Neural cell (in vitro differentiated cells): Measurements from ENCODE around the gene G2E3.

Source experiments
- POLR2AphosphoS5 ChIP-seq: IDR thresholded peaks from 2 replicates; pipeline ENCODE4 v1.6.1; 2012
- TAF1 ChIP-seq: IDR thresholded peaks from 2 replicates; pipeline ENCODE4 v1.6.1; 2012; ENCODE audit warnings: low read depth
- TF ChIP-seq, protein P1 (sequence below): fragments of 450-650 bp; IDR thresholded peaks from 2 replicates; pipeline ENCODE4 v1.5.1; 2014; ENCODE audit warnings: antibody characterized with exemption, mild to moderate bottlenecking, moderate library complexity; ENCODE audit not compliant: poor library complexity, severe bottlenecking
- TF ChIP-seq, protein P2 (sequence below): IDR thresholded peaks from 2 replicates; pipeline ENCODE4 v1.6.1; 2012; ENCODE audit warnings: borderline replicate concordance

DNA sequence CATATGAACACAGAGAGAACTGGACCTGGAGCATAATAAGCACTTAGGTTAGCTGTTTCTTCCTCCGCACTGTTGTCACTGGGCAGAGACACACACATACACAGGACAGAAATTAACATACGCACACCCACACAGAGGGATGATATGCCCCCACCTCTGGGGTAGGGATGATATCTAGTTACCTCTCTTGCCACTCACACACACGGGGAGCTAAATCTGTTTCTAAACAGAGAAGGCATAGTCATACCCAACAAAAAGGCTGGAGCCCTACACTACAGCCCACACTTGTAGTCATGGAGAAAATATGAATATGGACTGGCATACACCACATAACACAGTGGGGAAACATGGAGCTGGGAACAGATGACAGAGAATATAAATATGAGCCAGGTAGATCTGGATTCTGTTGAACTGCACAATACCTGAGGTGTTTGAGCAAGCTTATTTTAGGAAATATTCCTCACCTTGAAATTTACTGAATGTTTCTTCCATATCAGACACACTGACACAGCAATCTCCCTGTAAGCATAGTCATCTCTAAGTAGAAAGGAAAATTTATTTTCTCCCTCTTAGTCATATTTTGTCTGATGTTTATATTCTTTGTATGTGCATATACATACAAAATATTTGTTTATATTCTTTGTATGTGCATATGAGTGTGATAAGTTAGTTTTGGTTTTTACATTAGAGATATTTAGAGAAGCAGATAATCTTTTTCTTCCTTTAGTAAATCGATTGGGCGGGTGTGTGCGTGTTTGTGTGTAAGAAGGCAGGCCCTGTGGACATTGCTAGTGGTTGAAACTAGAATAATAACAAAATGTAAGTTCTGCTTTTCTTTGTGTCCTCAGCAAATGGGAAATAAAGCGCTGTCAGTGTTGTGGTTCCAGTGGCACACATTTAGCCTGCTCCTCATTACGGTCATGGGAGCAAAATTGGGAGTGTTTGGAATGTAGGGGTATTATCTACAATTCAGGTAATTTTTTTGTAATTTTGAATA is 42.3 kb downstream of the G2E3 start:
- TF ChIP-seq, protein P1, sequence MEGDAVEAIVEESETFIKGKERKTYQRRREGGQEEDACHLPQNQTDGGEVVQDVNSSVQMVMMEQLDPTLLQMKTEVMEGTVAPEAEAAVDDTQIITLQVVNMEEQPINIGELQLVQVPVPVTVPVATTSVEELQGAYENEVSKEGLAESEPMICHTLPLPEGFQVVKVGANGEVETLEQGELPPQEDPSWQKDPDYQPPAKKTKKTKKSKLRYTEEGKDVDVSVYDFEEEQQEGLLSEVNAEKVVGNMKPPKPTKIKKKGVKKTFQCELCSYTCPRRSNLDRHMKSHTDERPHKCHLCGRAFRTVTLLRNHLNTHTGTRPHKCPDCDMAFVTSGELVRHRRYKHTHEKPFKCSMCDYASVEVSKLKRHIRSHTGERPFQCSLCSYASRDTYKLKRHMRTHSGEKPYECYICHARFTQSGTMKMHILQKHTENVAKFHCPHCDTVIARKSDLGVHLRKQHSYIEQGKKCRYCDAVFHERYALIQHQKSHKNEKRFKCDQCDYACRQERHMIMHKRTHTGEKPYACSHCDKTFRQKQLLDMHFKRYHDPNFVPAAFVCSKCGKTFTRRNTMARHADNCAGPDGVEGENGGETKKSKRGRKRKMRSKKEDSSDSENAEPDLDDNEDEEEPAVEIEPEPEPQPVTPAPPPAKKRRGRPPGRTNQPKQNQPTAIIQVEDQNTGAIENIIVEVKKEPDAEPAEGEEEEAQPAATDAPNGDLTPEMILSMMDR, result no peak
- TF ChIP-seq TAF1 (no peak), POLR2AphosphoS5 (no peak)
- TF ChIP-seq, protein P2, sequence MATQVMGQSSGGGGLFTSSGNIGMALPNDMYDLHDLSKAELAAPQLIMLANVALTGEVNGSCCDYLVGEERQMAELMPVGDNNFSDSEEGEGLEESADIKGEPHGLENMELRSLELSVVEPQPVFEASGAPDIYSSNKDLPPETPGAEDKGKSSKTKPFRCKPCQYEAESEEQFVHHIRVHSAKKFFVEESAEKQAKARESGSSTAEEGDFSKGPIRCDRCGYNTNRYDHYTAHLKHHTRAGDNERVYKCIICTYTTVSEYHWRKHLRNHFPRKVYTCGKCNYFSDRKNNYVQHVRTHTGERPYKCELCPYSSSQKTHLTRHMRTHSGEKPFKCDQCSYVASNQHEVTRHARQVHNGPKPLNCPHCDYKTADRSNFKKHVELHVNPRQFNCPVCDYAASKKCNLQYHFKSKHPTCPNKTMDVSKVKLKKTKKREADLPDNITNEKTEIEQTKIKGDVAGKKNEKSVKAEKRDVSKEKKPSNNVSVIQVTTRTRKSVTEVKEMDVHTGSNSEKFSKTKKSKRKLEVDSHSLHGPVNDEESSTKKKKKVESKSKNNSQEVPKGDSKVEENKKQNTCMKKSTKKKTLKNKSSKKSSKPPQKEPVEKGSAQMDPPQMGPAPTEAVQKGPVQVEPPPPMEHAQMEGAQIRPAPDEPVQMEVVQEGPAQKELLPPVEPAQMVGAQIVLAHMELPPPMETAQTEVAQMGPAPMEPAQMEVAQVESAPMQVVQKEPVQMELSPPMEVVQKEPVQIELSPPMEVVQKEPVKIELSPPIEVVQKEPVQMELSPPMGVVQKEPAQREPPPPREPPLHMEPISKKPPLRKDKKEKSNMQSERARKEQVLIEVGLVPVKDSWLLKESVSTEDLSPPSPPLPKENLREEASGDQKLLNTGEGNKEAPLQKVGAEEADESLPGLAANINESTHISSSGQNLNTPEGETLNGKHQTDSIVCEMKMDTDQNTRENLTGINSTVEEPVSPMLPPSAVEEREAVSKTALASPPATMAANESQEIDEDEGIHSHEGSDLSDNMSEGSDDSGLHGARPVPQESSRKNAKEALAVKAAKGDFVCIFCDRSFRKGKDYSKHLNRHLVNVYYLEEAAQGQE, result no peak
